NCI-H2196 (cell line): ENCODE data around the gene LYPD6.

ENCODE experiments used
- DNase-seq: peaks from one replicate; lab custom pipeline; 2025; ENCODE audit not compliant: unreplicated experiment; lab: John Stamatoyannopoulos, UW

The LYPD6 gene

GRCh38 chr2:149446748-149447147 is 116.4 kb downstream of the LYPD6 start:
- no peak for DNase-seq

GRCh38 chr2:149448315-149448714 is 117.9 kb downstream of the LYPD6 start:
- DNase-seq, result no peak

GRCh38 chr2:149449017-149449416 is 118.6 kb downstream of the LYPD6 start:
- DNase-seq, result no peak

GRCh38 chr2:149451417-149452165 is 121.2 kb downstream of the LYPD6 start:
- DNase-seq, result no peak

GRCh38 chr2:149456285-149456684 is 125.9 kb downstream of the LYPD6 start:
- no peak for DNase-seq

GRCh38 chr2:149458502-149458901 is 128.1 kb downstream of the LYPD6 start:
- DNase-seq, result no peak

GRCh38 chr2:149463328-149464002 is 133.1 kb downstream of the LYPD6 start:
- DNase-seq, result no peak

- DNase-seq, result no peak
Measured at GRCh38 chr2:149464396-149464795, 134.0 kb downstream of the LYPD6 start.

GRCh38 chr2:149465873-149466272 is 135.5 kb downstream of the LYPD6 start:
- no peak for DNase-seq

GRCh38 chr2:149466635-149467034 is 136.2 kb downstream of the LYPD6 start:
- no peak for DNase-seq

- DNase-seq, result no peak
Measured at GRCh38 chr2:149467436-149467835, 137.0 kb downstream of the LYPD6 start.

GRCh38 chr2:149468636-149469035 is 138.2 kb downstream of the LYPD6 start:
- DNase-seq, result no peak

- no peak for DNase-seq
Measured at GRCh38 chr2:149470046-149470445, 139.7 kb downstream of the LYPD6 start.

- DNase-seq, result no peak
Measured at GRCh38 chr2:149472413-149472812, 142.0 kb downstream of the LYPD6 start.

GRCh38 chr2:149473068-149473467 is 142.7 kb downstream of the LYPD6 start:
- no peak for DNase-seq

- no peak for DNase-seq
Measured at GRCh38 chr2:149473521-149473920, 143.1 kb downstream of the LYPD6 start.

- DNase-seq, result no peak
Measured at GRCh38 chr2:149483004-149483605, 152.7 kb downstream of the LYPD6 start.

- no peak for DNase-seq
Measured at GRCh38 chr2:149486664-149487063, 156.3 kb downstream of the LYPD6 start.

- no peak for DNase-seq
Measured at GRCh38 chr2:149487189-149487588, 156.8 kb downstream of the LYPD6 start.

GRCh38 chr2:149488706-149489440 is 158.5 kb downstream of the LYPD6 start:
- DNase-seq, result no peak

- no peak for DNase-seq
Measured at GRCh38 chr2:149489452-149489851, 159.1 kb downstream of the LYPD6 start.

- no peak for DNase-seq
Measured at GRCh38 chr2:149490296-149490695, 159.9 kb downstream of the LYPD6 start.
